NT2/D1 (cell line): Measurements from ENCODE around the gene B3GNT3.

Experiments used
- DNase-seq: peaks from one replicate; pipeline ENCODE4 v3.0.0-alpha.2; 2011; ENCODE audit warnings: low read depth, low spot score
- H3K27me3 ChIP-seq: 2 replicates; pipeline ENCODE4 v1.6.0; 2011; ENCODE audit warnings: mild to moderate bottlenecking; ENCODE audit not compliant: insufficient read length, insufficient read depth
- H3K36me3 ChIP-seq: 2 replicates; pipeline ENCODE4 v1.6.1; 2011; ENCODE audit warnings: mild to moderate bottlenecking, low read length, mixed read lengths; ENCODE audit not compliant: insufficient read depth, insufficient read length
- H3K4me1 ChIP-seq: 2 replicates; pipeline ENCODE4 v1.5.1; 2011; ENCODE audit not compliant: insufficient read depth, insufficient read length
- H3K4me3 ChIP-seq: 2 replicates; pipeline ENCODE4 v1.5.1; 2011; ENCODE audit warnings: low read depth; ENCODE audit not compliant: insufficient read length
- H3K9ac ChIP-seq: 2 replicates; pipeline ENCODE4 v1.6.0; 2011; ENCODE audit warnings: low read depth; ENCODE audit not compliant: insufficient read length
- H3K9me3 ChIP-seq: 2 replicates; pipeline ENCODE4 v1.5.1; 2011; ENCODE audit warnings: mild to moderate bottlenecking, low read length; ENCODE audit not compliant: insufficient read depth
- SUZ12 ChIP-seq: IDR thresholded peaks from 2 replicates; pipeline ENCODE4 v1.6.1; 2011; ENCODE audit not compliant: insufficient read length, insufficient read depth; ENCODE audit errors: extremely low read depth
- YY1 ChIP-seq: IDR thresholded peaks from 2 replicates; pipeline ENCODE4 v1.6.1; 2011; ENCODE audit not compliant: insufficient read length, insufficient read depth
- ZNF274 ChIP-seq: IDR thresholded peaks from 2 replicates; pipeline ENCODE4 v1.6.1; 2011; ENCODE audit warnings: mild to moderate bottlenecking, low read depth, low read length

Gene B3GNT3

DNA sequence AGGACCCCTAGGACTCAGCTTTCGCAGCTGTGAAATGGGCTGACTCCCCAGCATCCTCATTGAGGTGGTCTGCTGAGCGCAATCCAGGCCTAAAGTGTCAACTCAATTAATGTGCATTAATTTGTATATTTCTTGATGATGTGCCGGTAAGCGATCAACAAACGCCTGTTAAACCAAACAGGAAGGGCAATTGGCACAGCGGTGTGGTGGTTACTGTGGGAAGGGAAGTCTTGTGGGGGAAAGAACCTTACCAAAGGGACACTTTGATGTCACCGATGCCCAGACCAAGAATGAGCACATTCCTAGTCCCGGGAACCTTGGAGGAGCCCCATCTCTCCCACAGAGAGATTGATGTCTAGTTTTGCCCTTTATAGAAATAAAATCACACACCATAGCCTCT lies 51.2 kb downstream of the B3GNT3 start:
- no peak for TF ChIP-seq YY1
- TF ChIP-seq ZNF274 = no peak
- TF ChIP-seq SUZ12 = no peak
- H3K4me1 ChIP-seq = peaks cover 22% of the 10 kb centered on the region
- no peaks in the 10 kb centered on the region for H3K36me3 ChIP-seq
- H3K9me3 ChIP-seq = no peaks in the 10 kb centered on the region
- H3K27me3 ChIP-seq = peaks cover 11% of the 10 kb centered on the region
- H3K4me3 ChIP-seq = no peak overlapping the region
- no peak overlapping the region for H3K9ac ChIP-seq
- DNase-seq = no peak

DNA sequence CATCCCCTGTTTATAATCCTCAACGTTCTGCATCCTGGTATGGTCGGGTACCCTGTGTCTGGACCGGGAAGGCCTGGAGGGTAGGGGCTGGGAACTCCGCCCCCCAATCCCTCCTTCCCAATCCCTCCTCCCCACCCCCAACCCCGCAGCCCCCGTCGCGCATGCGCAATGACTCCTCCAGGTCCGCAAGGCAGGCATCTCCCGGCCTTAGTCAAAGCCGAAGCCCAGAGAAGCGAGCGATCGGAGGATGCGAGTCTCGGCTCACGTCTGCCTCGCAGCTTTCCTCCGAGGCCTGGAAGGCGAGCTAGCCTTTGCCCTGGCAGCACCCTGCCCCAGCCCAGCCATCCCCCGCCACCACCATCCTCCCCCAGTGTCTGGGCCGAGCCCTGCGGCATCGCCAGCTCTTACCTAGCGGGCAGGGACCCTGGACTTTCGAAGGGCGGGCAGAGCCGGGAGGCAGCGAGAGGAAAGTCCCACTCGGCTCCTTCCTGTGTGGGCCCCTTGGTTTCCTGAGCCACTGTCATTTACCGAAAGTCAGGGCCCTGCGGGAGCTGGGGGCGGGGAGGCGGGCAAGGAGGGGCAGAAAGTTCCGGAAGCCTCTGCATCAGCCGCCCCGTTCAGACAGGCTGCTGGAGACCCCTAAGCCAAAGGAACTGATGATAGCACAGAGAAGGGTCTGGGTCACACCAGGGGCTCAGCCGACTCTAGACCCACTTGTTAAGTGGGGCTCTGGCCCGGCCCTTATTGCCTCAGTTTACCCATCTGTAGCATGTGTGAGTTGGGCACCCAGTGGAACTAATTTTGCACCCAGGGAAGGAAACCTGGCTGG lies 52.8 kb downstream of the B3GNT3 start, which contains the start of gene JAK3:
TSS of gene JAK3 (minus strand) at position 445 of the 829 bp plus-strand sequence. CDS start 3,565 bp downstream, outside the sequence.
- H3K36me3 ChIP-seq = no peaks in the 10 kb centered on the region
- H3K9me3 ChIP-seq = no peaks in the 10 kb centered on the region
- no peak for DNase-seq
- no peak for TF ChIP-seq YY1
- TF ChIP-seq ZNF274 = no peak
- TF ChIP-seq SUZ12 = no peak
- H3K9ac ChIP-seq = peak within 1 kb of the TSS; percentile 75
- peaks cover 3% of the 10 kb centered on the region for H3K27me3 ChIP-seq
- peaks cover 15% of the 10 kb centered on the region for H3K4me1 ChIP-seq
- peak within 1 kb of the TSS; percentile 19 for H3K4me3 ChIP-seq

DNA sequence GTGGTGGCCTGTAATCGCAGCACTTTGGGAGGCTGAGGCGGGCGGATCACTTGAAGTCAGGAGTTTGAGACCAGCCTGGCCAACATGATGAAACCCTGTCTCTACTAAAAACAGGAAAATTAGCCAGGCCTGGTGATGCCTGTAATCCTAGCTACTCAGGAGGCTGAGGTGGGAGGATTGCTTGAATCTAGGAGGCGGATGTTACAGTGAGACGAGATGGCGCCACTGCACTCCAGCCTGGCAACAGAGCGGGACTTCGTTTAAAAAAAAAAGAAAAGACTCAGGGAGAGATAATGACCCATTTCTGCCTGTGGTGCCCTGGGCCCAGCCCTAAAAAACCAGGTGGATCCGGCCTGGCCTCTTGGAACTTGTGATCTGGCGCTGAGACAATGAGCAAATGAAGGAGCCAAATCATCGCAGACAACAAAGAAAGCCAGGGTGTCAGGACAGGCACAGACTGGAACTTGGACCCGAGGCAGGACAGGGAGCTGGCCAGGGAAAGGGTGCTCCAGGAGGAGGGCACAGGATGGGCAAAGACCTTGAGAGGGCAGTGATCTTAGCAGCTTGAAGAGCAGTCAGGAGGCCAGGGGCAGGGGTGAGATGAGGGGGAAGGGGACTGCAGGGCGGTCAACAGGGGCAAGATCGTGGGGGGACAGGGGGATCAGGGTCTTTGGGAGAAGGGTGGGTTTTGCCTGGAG lies 53.8 kb downstream of the B3GNT3 start:
- H3K4me3 ChIP-seq = no peak overlapping the region
- no peak overlapping the region for H3K9ac ChIP-seq
- no peaks in the 10 kb centered on the region for H3K9me3 ChIP-seq
- no peaks in the 10 kb centered on the region for H3K36me3 ChIP-seq
- H3K27me3 ChIP-seq = no peaks in the 10 kb centered on the region
- TF ChIP-seq YY1 (no peak), ZNF274 (no peak), SUZ12 (no peak)
- peaks cover 11% of the 10 kb centered on the region for H3K4me1 ChIP-seq
- DNase-seq = no peak

DNA sequence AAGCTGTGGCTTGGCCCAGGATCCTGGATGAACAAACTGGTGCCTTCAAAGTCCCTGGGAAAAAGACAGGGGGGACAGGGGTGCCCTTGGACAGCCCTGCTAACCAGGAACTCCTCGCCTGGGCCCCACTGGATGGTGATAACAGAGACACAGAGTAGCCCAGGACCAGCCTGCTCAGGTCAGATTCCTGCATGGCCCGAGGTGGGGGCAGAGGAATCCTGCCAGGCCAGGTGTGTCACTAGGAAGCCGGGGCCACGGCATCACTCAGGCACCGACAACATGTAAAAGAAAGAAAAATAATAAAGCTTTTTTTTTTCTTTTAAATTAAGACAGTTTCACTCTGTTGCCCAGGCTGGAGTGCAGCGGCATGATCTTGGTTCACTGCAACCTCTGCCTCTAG lies 59.1 kb downstream of the B3GNT3 start:
- DNase-seq = no peak
- peaks cover 4% of the 10 kb centered on the region for H3K4me1 ChIP-seq
- H3K9ac ChIP-seq = no peak overlapping the region
- peaks cover 3% of the 10 kb centered on the region for H3K27me3 ChIP-seq
- H3K4me3 ChIP-seq = no peak overlapping the region
- TF ChIP-seq SUZ12 (no peak), ZNF274 (no peak), YY1 (no peak)
- no peaks in the 10 kb centered on the region for H3K9me3 ChIP-seq
- H3K36me3 ChIP-seq = no peaks in the 10 kb centered on the region

DNA sequence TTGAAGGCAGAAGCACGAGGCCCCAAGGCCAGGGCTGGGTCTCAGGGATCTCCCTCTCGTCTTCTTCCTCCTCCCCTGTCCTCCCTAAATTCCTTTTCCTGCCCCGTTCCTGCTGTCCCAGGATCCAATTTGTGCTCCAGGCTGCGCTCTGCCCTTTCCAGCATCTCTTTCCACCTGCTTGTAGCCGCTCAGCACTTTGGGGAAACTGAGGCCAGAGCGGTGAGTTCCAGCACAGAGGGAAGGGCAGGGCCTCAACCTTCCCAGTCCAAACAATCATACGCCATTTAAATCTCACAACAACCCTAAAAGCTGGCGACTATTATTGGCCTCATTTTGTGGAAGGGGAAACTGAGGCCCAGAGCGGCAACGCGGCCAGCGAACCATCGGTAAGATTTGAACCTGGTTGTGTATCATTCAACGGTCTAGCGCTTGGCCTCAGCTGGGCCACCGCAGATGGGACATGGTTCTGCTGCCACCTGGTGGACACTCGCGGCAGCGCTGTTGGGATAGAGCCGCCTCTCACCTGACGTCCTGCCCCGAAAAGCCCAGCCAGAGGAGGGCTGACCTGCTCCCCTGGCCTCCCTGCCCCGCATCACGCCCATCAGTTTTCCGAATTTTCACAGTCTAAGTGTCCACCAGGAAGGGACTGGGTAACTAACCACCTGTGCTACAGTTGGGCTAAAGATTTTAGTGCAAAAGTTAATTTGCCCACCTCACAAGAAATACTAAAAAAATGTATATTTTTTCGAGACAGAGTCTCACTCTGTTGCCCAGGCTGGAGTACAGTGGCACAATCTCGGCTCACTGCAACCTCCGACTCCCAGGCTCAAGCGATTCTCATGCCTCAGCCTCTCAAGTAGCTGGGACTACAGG lies 60.6 kb downstream of the B3GNT3 start:
- peaks cover 6% of the 10 kb centered on the region for H3K36me3 ChIP-seq
- peaks cover 2% of the 10 kb centered on the region for H3K4me1 ChIP-seq
- H3K9ac ChIP-seq = no peak overlapping the region
- H3K4me3 ChIP-seq = no peak overlapping the region
- H3K9me3 ChIP-seq = no peaks in the 10 kb centered on the region
- no peak for DNase-seq
- peaks cover 3% of the 10 kb centered on the region for H3K27me3 ChIP-seq
- TF ChIP-seq ZNF274 (no peak), SUZ12 (no peak), YY1 (no peak)

DNA sequence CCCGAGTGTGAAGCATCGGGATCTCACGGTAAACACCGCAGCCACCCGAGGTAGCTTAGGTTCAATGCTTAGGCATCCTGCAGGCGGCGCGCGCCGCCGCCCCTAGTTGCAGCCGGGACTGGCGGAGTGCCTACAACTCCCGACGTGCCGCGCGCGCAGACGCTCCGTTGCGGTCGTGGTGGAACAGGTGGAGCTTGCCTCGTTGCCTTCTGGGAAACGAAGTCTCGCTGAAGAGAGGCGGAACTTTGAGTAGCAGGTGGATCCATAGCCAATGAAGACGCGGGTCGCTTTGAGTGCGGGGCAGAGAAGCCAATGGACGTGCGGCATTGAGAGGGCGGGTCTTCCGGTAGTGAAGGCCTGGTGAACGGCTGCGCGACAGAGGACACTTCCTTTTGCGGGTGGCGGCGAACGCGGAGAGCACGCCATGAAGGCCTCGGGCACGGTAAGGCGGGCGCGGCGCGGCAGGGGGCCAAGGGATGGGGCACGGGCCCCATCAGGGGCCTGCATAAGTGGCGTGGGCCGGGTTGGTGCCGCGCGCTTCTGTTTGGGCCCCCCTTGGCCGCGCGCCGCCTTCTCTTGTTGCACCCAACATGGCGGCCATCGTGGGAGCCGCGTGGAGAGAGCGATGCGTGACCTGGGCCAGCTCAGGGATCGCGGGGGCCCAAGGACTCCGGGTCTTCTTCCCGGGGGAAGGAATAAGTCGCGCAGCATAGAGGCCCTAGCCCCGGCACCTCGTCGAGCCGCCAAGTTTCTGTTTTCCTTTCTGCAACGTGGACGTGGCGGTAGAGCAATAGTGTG lies 64.8 kb downstream of the B3GNT3 start, which contains the start of gene RPL18A:
TSS of gene RPL18A (plus strand) at position 378 of the 798 bp plus-strand sequence. CDS start at position 425, 47 bp downstream.
- H3K4me3 ChIP-seq = peak within 1 kb of the TSS; percentile 100
- H3K9ac ChIP-seq = peak within 1 kb of the TSS; percentile 100
- no peaks in the 10 kb centered on the region for H3K9me3 ChIP-seq
- TF ChIP-seq YY1 (peak; percentile 61), ZNF274 (no peak), SUZ12 (no peak)
- peaks cover 48% of the 10 kb centered on the region for H3K36me3 ChIP-seq
- H3K4me1 ChIP-seq = peaks cover 19% of the 10 kb centered on the region
- H3K27me3 ChIP-seq = peaks cover 3% of the 10 kb centered on the region
- DNase-seq = peak; percentile 100
